HG02970 (cell line): ENCODE results near the gene PTGR2.
"Not testable (repeated sequence)": the region's sequence is repeated elsewhere in the genome, so short reads cannot be mapped to it uniquely, and the experiment has no call there.

ENCODE experiments used
- ATAC-seq: cut with Tn5 transposase; IDR thresholded peaks from one replicate; pipeline ENCODE4 v1.9.1; 2021; ENCODE audit warnings: mild to moderate bottlenecking, moderate library complexity, moderate number of reproducible peaks; ENCODE audit not compliant: unreplicated experiment, low FRiP score

PTGR2 gene

DNA sequence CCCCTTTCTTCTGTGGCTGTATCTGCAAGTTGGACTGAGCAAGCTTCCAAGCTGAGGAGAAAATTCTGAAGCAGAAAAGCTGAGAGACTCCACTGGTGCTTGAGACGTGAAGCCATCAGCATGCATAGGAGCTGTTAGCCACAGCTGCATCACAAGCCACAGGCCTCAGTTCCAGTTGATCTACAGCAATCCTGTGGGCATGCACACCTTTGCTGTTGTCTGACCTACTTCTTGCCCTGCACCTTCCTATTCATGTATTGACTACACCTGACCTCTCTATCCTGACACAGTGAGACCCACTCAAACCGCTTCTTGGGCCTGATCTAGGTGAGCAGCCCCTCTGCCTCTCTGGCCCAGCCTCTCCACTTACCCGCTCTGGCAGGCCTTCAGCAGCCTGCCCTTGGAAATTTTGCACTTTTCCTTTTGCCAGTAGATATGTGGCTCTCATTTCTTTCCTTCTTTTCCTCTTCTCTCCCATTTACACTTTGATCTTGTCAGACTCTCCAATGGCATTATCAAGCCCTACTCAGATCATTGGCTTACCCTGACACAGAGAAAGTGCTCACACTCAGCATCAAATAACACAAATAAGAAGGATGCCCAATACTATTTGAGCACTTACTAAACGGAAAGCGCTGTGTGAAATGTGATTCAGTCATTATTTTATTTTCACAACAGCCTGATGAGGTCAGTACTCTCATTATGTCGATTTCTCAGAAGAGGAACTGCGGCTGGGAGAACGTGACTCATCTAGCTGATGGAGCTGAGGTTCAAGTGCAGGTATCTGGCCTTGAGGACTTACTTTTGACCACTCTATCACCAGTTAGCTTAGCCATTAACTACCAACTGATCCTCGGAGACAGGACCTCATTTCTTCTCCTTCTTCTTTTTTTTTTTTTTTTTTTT, 21.9 kb upstream of the PTGR2 start:
- ATAC-seq = peak; percentile 59

DNA sequence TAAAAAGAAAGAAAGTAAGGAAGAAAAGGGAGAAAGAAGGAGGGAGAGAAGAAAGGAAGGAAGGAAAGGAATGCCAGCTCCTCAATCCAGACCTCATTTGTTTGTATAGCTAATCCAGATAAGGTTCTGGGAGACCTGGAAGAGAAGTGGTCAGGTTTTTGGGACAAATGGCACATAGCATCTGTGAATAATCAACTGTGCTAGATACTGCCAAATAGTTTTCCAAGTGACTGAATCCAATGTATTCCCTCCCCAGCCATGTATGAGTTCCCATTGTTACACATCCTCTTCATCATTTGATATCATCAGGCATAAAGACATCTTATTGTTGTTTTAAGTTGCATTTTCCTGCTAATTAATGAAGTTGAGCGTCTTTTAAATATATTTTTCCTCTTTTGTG, 18.6 kb upstream of the PTGR2 start:
- ATAC-seq = no peak

DNA sequence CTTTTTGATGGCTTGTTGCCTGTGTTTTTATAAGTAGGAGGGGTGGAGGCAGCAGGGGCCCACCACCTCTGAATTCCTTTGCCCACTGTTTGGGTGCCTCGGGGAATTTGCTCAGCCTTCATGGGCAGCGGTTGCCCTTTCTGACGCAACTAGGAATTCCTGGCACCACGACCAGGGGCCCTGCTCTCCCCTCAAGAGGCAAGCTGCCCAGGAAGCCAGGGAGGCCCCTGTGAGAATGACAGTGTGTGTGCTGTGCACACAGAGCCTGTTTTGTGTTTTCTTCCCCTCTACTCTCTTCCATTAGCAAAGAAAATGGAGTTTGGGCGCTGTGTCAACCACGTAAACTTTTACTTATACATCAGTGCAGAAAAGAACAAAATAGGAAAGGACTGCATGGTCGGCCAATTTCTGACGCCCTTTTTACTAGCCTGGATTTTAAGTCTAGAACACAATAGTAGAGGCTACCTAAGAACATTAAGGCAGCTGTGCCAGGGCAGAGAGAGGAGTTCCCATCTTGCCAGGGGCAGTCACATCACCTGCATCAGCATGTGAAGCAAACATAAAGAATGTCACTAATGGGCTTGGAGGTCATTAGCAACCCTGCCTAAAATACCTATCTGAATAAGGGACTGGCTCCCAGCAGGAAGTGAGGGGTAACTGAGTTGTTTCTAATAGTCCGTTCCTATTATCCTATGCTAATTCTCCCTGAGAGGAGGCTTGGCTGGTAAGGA, 17.9 kb upstream of the PTGR2 start:
- no peak for ATAC-seq

DNA sequence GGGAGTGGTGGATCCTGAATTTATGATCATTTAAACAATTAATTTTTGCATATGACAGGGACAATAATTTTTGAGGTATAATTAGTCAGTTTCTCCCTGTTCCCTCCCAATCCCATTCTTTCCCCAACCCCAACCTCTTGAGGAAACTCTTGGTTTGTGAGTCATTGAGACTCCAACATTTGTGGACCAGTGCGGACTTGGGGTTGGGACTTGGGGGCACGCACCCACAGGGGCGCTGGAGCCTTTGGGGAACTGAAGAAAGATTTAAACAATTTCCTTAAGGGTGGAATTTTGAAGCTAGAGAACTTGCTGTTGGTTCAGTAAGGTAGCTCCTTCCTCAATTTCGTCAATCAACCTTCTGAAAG, 17.4 kb upstream of the PTGR2 start:
- no peak for ATAC-seq

DNA sequence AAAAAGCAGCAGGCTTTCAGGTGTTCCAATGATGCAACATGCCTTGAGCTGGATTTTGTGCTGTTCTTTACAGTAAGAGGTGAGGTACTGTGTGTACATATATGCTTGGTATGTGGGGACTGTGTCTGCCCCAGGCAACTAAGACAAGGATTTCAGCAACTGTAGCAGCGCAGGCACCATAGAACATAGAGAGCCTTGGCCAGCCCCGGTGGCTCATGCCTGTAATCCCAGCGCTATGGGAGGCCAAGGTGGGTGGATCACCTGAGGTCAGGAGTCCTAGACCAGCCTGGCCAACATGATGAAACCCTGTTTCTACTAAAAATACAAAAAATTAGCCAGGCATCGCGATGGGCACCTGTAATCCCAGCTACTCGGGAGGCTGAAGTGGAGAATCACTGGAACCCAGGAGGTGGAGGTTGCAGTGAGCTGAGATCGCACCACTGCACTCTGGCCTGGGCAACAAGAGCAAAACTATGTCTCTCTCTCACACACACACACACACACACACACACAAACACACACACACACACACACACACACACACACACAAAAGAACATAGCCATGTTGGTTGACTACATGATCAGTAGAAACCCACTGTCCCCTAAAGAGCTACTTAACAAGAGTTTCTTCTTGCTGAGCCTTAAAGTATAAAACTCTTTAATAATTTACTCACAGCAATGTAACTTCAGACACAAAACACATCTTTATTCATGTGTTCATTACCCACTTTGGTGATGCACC, 13.2 kb upstream of the PTGR2 start:
- not testable (repeated sequence) for ATAC-seq

DNA sequence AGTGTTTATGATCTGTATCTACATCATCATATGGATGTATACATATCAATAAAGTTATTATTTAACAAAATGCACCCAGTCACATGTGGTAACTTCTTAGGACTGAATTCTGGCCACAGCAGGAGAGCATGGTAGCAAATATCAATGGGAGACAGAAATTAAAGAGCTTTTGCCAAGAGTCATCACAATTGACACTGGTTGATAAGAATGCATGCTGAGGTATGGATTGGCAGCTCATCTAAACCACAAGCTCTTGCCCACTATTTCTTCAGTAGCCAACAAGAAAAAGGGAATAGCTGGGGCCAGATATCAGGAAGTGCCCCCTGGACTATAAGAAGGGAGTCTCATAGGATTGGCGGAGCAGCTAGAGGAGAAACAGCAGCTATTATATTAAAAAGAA, 9.4 kb upstream of the PTGR2 start:
- no peak for ATAC-seq

DNA sequence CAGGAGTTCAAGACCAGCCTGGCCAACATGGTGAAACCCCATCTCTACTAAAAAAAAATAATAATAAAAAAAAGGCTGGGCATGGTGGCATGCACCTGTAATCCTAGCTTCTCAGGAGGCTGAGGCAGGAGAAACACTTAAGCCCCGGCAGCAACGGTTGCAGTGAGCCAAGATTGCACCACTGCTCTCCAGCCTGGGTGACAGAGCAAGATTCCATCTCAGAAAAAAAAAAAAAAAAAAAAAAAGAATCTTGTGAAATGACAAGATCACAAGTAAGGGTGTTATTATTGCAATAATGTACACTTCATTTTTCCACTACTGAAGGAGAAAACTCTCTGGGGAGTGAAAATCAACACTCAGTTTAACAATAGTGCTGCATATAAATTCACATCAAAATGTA, 8.8 kb upstream of the PTGR2 start:
- ATAC-seq = no peak

DNA sequence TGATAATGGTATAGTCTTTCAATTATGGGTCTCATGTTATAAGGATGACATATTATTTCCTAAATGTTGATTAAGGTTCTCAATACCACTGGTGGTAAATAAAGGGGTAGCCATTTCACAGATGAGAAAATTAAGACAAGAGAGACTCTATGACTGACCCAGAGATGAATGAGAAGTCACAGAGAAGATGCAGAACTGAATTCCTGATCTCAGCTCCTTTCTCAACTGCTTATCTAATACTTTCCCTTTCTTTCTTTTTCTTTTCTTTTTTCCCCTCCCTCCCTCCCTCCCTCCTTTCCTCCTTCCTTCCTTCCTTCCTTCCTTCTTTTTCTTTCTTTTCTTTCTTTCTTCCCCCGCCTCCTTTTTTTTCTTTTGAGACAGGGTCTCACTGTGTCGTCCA, 8.3 kb upstream of the PTGR2 start:
- no peak for ATAC-seq

DNA sequence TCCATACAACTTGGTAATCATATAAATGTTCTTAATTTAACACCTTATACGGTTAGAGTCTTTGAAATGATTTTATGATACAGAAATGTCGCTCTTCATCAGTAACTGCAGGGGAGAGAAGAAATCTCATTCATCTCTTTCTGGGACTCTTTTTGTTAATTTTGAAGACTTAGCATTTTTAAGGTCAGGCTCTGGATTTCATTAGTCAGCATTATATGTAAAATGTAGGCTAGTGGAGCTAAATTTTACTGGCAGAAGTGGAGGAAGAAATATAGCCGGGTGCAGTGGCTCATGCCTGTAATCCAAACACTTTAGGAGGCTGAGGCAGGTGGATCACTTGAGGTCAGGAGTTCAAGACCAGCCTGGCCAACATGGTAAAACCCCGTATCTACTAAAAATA, 4.7 kb upstream of the PTGR2 start:
- no peak for ATAC-seq

DNA sequence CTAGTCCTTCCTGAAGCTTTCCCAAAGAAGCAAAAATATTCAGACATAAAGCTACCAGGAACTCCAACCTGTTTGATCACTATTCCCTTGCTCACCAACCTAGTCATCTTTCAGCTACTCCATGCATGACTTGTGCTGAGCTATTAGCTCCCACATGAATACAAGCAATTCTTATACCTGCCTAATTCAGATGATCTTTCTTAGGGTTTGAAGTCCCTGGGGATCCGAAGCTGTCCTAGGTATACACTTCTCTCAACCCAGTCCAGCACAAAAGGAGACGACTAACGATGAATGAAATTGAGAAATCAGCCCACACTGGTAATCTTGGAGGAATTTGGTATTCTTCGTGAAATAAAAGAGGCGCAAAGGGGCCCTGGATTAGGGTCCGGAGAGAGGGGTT, 631 bp upstream of the PTGR2 start:
- no peak for ATAC-seq

DNA sequence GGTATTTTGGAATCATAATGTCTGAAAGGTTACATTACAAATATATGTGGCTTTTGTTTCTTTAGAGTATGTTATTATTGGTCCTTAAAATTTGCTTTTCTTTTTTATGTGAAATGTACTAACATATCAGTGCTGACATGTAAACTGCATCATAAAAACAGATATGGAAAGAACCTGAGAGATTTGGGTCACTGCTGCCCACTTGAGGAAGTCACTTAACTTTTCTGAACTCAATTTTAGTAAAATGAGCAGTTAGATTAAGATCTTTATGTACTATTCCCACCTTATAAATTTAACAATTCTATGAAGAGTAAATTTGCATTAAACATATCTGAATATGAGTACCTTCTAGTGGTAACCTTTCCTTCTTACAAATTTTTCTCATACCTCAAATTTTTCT, 7.5 kb downstream of the PTGR2 start:
- no peak for ATAC-seq

DNA sequence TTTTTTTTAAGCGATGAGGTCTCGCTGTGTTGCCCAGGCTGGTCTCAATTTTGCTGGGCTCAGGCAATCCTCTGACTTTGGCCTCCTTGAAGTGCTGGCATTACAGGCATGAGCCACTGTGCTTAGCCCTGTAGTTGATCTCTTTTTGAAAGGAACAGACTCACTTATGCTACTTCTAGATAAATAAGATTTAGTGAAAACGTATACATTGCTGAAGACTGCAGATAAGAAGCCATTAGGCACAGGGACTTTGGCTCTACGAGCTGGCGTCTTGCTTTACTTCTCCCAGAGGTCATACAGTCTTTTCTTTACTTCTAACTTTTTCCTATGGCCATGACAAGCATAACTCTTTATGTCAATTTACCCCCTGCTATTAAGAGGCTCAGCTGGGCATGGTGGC, 9.4 kb downstream of the PTGR2 start:
- no peak for ATAC-seq

DNA sequence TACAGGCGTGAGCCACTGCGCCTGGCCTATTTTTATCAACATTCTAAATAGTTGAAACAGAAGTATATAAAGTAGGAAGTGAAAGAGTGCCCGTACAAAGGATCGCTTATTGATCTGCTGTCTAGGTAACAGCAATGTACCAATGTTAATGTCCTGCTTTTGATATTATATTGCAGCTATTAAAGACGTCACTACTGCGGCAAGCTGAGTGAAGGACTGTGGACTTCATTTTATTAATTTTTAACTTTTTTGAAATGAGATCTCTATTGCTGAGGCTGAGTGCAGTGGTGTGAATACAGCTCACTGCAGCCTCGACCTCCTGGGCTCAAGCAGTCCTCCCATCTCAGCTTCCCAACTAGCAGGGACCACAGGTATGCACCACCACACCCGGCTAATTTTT, 10.8 kb downstream of the PTGR2 start:
- ATAC-seq = no peak

DNA sequence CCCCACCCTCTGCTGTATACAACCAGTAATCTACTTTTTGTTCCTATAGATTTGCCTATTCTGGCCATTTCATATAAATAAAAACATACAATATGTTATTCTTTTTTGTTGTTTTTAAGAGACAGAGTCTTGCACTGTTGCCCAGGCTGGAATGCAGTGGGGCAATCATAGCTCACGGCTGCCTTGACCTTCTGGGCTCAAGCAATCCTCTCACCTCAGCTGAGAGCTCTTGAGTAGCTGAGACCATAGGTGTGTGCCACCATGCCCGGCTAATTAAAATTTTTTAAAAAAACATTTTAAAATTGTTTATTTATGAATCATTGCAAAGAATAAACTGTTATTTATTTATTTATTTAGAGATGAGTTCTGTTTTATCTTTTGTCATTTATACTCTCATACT, 11.6 kb downstream of the PTGR2 start:
- no peak for ATAC-seq

DNA sequence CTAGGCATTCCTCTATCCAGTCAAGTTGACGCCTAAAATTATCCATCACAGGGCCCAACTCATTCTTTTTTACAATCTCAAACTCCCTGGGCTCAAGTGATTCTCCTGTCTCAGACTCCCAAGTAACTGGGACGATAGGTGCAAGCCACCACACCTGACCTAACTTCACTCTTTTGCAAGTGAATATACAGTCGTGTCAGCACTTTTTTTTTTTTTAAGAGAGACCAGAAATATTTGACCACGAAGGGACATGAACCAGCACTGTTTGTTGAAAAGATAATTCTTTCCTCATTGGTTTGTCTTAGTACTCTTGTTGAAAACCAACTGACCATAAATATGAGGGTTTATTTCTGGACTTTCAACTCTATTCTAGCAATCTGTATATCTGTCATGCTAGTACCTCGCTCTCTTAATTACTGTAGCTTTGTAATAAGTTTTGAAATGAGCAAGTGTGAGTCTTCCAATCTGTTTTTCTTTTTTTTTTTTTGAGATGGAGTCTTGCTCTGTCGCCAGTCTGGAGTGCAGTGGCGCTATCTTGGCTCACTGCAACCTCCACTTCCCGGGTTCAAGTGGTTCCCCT, 14.0 kb downstream of the PTGR2 start:
- ATAC-seq = no peak

DNA sequence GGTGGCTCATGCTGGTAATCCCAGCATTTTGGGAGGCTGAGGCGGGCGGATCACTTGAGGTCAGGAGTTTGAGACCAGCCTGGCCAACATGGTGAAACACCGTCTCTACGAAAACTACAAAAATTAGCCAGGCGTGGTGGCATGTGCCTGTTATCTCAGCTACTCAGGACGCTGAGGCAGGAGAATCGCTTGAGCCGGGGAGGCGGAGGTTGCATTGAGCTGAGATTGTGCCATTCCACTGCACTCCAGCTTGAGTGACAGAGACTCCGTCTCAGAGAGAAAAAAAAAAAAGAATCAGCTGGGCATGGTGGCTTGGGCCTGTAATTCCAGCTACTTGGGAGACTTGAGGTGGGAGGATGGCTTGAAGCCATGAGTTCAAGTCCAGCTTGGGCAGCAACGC, 18.1 kb downstream of the PTGR2 start:
- not testable (repeated sequence) for ATAC-seq

DNA sequence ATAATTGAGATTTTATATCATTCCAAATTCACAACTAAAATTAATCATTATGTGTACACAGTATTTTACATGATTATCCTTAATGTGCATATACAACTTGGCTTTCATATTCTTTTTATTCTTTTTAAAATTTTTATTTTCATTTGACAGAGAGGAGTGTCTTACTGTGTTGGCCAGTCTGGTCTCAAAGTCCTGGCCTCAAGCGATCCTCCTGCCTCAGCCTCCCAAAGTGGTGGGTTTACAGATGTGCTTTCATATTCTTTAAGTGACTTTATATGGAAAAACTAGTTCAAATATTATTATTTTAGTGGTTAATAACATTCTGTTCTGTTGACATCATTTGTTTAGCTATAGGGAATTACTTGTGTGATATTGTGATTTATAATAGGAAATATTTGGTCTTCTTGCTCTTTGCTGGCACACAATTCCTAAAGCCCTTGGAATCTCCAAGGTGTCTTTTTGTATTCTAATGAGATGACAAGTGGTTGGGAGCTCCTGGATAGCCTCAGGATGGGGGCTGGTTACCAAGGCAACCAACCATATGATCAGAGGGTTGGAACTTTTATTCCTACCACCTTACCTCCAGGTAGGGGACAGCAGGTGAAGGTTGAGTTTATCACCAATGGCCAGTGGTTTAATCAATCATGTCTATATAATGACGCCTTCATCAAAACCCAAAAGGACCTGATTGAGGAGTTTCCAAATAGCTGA, 19.0 kb downstream of the PTGR2 start:
- no peak for ATAC-seq

DNA sequence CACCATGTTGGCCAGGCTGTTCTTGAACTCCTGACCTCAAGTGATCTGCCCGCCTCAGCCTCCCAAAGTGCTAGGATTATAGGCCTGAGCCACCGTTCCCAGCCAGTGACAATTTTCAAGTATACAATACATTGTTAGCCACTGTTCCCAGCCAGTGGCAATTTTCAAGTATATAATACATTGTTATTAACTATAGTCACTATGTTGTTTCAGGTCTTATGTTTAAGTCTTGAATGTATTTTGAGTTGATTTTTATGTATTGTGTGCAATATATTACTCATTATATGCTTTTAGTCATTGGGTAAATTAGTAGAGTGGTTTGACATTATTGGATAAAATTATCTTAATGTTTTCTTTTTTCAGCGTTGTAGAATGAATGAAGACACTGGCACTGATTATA, 22.0 kb downstream of the PTGR2 start:
- ATAC-seq = no peak

DNA sequence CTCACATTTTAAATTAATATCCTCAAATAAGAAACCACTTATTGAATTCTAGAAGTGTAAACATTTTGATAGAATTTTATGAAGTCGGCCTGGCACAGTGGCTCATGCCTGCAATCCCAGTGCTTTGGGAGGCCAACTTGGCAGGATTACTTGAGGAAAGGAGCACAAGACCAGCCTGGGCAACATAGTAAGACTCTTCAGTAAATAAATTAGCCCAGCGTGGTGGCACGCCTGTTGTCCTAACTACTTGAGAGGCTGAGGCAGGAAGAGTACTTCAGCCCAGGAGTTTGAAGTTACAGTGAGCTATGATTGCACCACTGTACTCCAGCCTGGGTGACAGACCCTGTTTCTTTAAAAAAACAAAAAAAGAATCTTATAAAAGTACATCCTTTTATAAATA, 26.2 kb downstream of the PTGR2 start:
- ATAC-seq = no peak

DNA sequence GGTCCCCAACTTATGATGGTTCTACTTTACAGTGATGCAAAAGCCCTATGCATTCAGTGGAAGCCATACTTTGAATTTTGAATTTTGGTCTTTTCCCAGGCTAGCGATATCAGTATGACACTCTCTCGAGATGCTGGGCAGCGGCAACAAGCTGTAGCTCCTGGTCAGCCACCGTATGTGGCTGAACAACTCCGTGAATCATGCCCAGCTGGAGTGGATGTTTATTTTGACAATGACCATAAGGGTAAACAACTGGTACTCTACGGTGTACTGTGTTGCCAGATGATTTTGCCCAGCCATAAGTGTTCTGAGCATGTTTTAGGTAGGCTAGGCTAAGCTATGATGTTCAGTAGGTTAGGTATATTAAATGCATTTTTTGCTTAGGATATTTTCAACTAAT, 26.8 kb downstream of the PTGR2 start:
- ATAC-seq = no peak
